Measurements from ENCODE around the gene KBTBD8. TPM values are rescaled to one million over a fixed set of nuclear protein-coding genes. Genes with fewer than 3 reads are reported as not detected.

The KBTBD8 gene, protein sequence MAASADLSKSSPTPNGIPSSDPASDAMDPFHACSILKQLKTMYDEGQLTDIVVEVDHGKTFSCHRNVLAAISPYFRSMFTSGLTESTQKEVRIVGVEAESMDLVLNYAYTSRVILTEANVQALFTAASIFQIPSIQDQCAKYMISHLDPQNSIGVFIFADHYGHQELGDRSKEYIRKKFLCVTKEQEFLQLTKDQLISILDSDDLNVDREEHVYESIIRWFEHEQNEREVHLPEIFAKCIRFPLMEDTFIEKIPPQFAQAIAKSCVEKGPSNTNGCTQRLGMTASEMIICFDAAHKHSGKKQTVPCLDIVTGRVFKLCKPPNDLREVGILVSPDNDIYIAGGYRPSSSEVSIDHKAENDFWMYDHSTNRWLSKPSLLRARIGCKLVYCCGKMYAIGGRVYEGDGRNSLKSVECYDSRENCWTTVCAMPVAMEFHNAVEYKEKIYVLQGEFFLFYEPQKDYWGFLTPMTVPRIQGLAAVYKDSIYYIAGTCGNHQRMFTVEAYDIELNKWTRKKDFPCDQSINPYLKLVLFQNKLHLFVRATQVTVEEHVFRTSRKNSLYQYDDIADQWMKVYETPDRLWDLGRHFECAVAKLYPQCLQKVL
- total RNA-seq: 3.7 TPM

DNA sequence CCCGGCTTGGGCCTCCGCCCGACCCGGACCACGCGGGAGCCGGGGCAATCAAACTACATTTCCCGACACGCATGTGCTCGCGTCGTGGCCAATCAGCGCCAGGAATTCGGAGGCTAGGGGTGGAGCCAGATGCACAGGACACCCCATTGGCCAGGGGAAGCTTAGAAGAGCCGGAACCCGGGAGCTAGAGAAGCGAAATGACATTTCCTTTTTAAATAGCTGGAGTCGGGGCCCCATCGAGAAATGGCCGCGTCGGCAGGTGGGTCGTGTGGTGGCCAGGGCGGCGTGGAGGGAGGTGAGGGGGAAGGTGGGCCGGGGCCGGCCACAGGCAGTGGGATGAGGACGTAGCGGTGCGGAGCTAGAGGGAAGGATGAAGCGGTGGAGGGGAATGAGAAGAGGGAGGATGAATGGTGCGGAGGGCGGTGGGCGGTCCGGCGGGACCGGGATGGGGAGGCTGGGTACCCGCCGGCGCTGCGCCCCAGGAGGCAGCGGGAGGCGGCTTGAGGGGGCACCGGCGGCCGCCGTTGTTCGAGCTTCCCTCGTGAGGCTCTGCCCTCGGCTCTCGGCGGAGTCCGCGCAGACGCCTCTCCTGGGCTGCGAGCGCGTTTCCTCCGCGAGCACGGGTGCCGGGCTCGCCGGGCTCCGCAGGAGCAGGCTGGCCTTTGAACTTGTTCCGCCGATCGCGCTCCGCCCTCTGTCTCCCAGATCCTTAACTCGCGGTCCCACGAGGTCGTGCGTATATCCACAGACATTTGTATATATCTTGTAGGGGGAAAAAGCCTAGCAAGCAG is at the start of gene KBTBD8:
Gene KBTBD8 (plus strand): TSS at position 195 of the 791 bp plus-strand sequence. CDS start 49 bp downstream, at position 244.
- peak; percentile 99 for DNase-seq (ENCODE audit: low spot score)

DNA sequence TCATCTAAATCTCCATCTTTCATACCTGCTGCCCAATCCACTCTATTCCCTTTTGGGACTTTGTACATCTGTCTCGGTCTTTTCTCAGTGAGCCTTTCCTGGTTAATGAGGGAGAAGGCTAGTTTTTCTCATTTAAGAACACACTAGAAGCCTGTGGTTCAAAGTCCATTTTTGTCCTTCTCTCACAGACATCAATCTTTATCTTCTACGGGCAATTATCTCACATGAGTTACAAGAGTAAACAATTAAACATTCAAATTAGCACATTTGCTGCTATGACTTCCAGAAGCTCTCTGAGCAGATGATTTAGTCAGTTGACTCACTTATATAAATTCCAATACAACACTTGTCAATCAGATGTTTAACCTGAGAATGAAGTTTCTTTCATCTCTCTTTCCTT is 49.3 kb upstream of the KBTBD8 start:
- no peak for DNase-seq (ENCODE audit: low spot score)

DNA sequence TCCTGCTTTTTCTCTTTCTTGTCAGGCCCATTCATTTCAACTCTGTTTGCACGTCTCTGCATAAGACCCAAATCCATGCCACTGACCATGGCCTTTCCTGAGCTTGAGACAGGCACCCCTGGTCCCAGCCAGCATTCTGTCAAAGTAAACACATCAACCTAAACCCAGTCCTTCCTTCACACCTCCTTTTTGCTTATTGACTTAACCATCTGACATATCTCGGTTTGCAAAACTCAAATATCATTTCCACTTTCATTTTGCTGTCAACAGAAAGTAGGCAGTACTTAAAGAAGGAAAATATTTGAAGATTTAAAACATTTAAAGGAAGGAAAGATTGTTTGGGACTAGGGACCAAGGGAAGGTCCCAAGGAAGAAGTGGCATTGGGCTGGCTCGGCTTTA is 48.2 kb upstream of the KBTBD8 start:
- DNase-seq (ENCODE audit: low spot score): no peak

DNA sequence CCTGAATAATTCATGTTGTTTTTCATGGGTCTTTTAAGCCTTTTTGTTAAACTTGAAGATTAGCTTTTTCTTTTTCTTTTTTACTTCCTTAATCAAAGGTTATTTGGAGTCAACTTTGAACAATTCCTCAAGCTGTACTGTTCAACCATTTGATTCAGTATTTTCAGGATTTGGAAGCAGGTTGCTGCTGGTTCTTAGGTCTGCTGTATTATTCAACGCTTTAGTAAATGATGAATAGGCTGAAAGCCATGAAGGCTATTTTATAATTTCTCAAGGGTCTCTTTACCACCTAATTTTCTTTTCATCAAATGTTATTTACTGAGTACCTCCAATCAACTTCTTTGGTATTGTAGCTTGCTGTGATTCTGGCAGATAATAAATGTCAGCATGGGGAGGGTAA is 45.8 kb upstream of the KBTBD8 start:
- no peak for DNase-seq (ENCODE audit: low spot score)

DNA sequence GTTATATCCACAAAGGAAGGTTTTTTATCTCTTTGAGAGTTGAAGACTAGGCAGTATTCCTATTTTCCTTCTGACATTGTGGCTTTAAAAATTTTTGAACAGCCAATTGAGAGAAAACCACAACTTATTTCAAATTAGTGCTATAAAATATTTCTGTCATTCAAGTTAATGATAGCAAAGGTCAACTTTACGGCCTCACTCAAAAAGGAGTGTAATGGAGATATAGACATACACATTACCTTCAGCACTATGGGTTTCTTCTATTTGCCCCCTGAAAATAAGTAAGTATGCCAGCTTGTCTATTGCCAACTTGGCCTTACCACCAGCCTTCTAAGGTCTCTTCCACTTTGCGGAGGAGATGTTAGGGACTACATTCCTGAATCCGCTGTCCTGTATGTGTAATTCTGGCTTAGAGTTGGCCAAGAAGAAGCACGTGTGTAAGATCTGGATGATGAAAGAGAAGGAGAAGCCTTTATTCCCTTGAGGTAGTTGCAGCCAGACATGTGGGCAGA is 44.1 kb upstream of the KBTBD8 start:
- DNase-seq (ENCODE audit: low spot score): no peak

DNA sequence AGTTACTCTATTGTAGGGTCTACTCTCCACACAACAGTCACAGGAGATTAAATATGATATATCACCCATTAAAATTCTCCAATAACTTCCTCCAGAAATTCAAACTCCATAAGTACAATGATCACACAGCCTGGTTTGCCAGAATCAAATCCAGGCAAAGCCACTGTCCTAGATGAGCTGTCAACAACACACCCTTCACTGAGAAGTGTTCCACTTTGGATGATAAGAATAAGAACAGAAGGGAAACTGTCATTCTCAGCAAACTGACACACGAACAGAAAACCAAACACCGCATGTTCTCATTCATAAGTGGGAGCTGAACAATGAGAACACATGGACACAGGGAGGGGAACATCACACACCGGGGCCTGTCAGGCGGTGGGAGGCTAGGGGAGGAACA is 41.4 kb upstream of the KBTBD8 start:
- DNase-seq (ENCODE audit: low spot score): no peak

DNA sequence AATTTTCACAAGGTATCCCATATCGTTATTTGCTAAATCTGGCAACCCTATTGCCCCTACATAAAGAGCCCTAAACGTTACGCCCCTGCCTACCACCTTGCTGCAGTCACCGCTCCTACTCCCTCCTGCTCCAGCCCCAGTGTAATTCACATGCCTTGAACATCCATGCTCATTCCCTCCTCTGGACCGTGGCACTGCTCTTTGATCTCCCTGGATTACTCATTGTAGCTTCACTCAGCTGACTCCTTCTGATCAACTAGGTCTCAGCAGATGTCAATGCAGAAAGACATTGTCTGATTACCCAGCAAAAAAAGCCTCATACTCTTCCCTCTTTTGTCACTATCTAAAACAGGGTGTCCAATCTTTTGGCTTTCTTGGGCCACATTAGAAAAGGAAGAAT is 40.7 kb upstream of the KBTBD8 start:
- DNase-seq (ENCODE audit: low spot score): no peak

DNA sequence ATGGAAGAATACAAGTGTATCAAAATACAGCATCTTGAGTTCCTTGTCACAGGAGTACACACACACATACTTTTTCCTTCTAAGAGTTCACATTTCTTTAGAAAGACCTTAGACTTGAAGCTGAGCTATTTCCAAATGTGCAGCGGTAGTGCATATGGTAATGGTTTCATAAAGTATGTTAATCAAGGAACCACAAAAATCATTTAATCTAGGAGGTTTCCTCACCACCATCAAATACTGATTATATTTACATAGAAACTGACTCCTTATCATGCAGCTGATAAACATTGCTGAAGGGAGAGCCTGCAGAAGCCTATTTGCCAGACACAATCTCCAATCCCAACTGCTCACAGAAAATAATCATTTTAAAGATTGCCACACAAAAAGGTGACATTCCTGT is 40.0 kb upstream of the KBTBD8 start:
- no peak for DNase-seq (ENCODE audit: low spot score)

DNA sequence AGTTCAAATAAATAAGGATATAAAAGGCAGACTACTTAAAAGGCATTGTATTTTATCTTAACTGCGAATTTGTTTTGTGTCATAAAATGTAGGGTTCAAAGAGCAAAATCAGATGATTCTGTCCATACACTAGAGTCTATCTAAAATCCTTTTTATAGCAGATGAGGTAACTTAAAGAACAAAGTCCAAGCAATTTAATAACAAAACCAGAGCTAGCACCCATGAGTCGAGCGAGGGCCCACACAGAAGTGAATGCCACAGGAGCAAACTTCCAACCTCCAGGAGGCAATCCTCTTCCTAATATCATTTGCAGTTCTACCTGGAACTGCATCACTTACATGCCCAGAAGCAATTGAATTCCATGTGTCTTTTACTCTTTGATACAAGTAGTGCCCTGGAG is 35.4 kb upstream of the KBTBD8 start:
- DNase-seq (ENCODE audit: low spot score): no peak

DNA sequence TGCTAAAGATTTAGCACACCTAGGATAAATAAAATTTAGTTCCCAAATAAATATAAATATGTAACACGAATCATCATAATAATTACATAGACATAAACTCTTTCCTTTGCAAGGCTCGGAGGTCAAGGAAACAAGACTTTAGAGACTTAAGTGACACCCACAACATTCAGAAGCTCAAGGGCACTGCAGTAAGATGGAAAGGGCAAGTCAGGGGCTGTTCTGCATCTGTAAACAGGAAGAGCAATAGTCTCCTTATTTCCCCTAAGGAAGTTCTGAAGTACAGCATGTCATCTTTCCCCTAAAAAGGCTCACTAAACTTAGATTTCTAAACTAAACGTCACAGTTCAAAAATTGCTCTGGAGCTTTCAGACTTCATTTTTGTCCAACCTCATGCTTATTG is 26.9 kb upstream of the KBTBD8 start:
- DNase-seq (ENCODE audit: low spot score): no peak

DNA sequence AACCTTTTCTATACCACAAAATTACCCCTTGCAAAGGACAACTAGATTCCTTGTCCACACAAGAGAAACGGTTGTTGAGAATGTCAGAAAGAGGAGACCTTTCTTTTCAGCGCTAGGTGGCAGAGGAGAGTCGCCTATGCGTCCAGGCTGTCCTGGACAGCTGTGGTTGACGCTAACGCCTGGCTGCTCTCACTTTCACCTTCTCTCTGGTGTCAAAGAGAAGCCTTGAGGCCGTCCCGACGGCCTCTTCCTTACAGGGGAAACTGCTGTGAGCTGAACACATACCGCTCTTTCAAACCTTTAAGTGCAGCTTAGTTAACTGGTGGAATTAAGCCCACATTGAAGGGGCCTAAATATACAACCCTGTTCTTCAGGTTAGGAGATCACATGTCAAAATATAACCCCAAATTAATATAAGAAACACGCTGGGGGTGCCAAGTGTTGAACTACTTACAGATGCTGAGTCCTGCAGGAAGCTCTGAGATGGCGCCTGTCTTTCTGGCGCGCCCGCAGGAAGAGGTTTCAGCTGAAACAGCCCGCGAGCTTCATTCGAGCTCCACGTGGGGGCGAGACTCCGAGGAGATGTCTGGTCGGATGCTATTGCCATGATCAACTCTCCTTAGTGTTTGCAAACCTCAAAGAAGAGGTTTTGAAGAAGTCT is 26.1 kb upstream of the KBTBD8 start:
- peak; percentile 81 for DNase-seq (ENCODE audit: low spot score)

DNA sequence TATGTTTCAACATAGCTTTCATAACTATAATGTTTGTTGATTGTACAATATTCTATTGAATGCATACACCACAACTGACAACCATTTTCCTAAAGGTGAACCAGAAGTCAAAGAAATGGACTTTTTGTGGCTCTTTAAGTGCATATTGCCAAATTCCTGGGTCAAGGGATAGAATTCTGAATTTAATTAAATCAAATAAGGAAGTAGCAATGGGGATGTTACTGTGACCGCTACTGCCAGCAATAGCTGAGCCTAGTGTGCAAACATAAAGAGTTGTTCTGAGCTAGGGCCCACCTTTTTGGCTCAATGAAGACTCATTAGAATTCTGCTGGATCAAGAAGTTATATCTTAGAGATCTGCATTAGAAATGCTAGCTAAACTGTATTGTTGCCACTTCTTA is 17.3 kb upstream of the KBTBD8 start:
- DNase-seq (ENCODE audit: low spot score): no peak

DNA sequence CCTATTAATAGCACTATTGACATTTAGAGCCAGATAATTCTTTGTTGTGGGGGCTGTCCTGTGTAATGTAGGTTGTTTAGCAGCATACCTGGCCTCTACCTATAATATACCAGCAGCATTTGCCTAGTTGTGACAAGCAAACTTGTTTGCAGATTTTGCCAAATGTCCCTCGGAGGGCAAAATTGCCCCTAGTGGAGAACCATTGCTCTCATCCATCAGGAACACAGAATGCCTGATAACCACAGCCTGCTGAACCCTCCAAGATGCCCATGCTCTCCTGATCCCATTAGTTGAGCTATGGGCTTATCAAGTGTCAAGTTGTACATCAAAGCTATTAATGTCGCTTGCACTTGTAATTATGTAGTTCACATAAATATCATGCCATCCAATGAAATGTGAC is 15.0 kb upstream of the KBTBD8 start:
- DNase-seq (ENCODE audit: low spot score): no peak

DNA sequence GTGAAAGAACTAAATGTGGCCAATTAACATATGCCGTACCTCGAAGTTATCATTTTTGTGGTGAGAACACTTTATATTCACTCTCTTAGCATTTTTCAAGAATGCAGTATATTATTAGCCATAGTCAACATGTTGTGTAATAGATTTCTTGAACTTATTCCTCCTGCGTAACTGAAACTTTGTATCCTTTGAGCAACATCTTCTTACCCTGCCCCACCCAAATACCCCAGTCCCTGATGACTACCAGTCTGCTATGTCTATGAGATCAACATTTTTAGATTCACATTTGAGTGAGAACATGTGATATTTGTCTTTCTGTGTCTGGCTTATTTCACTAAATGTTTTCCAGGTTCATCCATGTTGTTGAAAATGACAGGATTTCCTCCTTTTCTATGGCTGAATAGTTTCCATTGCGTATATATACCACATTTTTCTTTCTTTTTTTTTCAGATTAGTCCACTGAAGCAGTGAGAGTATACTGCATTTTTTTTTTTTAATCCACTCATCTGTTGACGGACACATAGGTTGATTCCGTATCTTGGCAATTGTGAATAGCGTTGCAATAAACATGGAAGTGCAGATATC is 12.7 kb upstream of the KBTBD8 start:
- no peak for DNase-seq (ENCODE audit: low spot score)

DNA sequence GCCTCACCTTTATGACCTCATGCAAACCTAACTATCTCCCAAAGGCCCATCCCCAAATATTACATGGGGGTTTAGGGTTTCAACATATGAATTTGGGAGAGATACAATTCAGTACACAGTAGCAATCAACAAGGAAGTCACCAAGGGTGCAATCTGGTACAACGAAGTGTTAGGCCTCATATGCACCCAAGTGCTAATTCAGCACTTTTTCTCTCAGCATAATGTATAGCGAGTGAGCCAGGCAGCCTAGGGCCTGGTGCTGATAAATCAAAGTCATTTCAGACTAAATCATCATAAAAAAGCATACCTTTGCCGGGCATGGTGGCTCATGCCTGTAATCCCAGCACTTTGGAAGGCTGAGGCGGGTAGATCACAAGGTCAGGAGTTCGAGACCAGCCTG is 11.7 kb upstream of the KBTBD8 start:
- no peak for DNase-seq (ENCODE audit: low spot score)

DNA sequence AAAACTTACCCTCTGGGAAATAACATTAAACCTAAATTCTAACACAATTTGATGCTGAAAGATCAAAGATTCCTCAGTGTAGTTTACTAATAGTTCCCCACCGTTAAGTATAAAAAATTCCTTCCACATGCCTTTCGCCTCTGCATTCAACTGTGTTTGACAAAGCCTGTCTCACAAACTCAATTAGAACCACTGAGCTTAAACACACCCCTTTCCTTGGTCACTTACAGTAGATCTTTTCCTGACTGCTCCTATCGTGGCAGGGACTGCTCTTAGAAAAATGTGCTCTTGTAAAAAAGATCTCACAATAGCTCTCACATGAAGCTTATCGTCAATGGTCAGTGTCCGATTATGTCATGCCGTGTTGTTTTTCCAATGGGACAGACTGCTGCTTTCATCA is 8.9 kb upstream of the KBTBD8 start:
- DNase-seq (ENCODE audit: low spot score): no peak

DNA sequence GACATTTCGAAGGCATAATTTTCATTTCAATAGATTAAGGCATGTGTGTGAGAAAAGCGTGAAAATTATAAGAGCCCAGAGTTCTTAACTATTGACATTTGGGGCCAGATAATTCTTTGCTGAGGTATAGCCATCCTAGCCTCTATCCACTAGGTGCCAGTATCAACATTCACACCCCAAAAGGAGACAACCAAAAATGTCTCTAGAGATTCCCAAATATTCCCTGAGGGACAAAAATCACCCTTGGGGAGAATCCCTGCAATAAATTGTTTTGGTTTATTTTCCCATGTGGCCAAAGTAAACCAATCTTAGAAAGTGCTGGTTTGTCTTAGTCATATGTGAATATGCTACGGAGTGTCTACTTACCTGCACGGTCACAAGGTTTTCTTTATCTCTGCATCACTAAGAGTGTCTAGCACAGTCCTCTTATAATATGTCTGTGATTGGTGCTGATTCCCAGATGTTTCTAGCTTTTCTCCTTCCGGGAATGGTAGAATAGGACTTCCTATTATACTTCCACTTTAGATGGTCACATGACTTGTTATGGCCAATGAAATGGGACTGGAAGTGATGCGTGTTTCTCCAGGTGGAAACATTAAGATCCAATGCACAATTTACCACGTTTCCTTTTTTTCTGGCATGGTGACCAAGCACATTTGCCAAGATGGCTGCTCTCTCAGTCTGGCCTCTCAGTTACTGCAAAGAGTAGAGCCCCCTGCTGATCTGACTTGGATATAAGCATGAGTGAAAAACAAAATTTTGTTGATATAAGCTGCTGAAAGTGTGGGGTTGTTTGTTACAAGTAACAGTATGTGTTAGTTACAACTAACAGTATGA is 8.0 kb upstream of the KBTBD8 start:
- DNase-seq (ENCODE audit: low spot score): no peak

DNA sequence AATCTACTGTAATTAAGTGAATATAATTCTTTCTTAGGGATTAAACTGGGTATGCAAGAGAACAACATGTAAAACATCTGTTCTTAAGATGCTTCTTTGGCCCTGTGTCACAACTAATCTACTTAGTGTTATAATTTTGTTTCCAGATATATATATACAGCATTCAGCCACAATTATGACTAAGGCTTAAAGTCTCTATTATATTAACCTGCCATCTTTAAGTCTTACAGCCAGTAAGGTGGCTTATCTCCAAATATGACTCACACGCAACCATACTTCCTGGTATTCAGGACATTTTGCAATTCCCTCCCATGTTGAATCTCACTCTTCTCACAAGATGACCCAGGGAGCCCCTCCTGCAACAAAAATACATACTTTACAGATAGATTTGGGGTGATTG is 6.6 kb upstream of the KBTBD8 start:
- DNase-seq (ENCODE audit: low spot score): no peak

DNA sequence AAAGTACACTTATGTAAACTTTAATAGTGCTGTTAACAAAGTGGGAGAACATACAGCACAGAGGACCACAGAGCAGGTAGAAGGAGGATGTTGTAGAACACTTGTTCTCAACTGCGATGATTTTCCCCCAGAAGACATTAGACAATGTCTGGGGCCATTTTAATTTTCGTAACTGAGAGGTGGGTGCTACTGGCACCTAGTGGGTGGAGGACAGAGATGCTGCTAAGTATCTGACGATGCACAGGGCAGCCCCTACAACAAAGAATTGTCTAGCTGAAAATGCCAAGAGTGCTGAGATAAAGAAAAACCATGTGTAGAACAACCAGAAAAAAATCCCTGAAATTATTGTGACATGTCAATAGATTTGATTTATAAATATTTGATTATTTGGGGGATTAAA is 5.0 kb upstream of the KBTBD8 start:
- no peak for DNase-seq (ENCODE audit: low spot score)

DNA sequence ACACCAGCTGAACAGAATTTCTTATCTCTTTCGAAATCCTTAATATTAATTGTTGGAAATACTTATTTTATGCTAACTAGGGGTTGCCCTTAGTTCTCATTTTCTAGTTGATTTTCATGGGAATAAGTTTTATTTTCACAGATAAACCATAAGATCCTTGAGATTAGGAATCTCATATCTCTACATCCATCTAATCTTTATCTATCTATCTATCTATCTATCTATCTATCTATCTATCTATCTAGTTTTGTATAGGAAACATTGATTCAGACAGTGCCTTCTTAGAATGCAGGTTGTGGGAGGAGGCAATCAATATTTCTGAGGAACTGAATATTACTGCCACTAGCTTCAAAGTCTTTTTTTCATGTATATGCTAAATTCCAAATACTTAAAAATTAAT is 3.5 kb upstream of the KBTBD8 start:
- DNase-seq (ENCODE audit: low spot score): no peak

DNA sequence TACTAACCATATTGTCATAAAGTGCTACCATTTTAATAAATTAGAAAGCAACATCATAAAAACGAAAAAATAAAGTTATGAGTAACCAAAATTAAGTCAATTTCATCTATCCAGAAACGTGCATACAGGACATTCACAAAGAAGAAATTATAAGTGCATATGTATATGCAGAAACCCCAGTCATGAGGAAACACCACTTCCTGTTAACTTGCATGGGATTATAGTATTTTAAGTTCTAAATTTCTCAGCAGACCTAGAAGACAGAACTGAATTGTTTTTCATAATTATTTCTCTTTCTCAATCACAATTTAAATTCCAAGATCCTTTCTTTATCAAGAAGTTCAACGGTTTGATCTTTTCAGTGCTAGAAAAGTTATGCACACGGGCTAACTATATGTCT is 1.4 kb upstream of the KBTBD8 start:
- DNase-seq (ENCODE audit: low spot score): no peak

Measured in mucosa of gallbladder (tissue), 1 donor.